OCI-LY1 (cell line): ENCODE data around the gene PTPRG.

ENCODE experiments used
- EZH2 ChIP-seq: fragments of 200-600 bp; sonication (generic), shearing (Covaris generic); IDR thresholded peaks from 2 replicates; pipeline ENCODE4 v1.8.0; 2017; ENCODE audit warnings: borderline replicate concordance, mixed run types, mild to moderate bottlenecking, antibody characterized with exemption, low read length, moderate library complexity, mixed read lengths
- TF ChIP-seq, protein P1 (sequence below): fragments of 200-600 bp; sonication (generic), shearing (Covaris generic); IDR thresholded peaks from 2 replicates; pipeline ENCODE4 v1.5.1; 2017; ENCODE audit warnings: mild to moderate bottlenecking, antibody characterized with exemption, low read length, moderate library complexity, mixed read lengths

DNA sequence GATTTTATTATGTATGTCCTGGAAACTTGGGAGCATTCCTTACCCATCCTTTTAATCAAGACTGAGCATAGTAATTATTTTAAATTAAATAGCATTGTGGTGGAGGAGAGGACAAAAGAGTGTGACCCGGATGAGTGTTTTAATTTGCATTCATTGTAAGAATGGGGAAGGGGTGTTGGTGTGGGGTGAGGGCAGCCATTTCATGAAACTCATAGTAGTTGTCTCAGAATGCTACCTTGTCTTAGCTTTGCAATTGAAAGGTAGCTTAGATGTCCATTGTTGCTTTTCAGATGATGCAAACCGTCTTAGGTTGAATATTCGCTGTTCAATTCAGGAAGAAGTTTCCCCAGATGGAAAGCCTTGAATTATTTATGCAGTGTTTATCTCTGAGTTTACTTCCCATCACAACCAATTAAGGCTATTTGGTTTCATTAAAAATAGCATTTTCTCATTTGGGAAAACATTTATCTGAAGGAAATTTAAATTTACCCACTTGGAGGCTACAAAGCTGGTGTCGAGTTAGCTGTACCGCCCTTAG is 483.6 kb downstream of the PTPRG start:
- TF ChIP-seq, protein P1, sequence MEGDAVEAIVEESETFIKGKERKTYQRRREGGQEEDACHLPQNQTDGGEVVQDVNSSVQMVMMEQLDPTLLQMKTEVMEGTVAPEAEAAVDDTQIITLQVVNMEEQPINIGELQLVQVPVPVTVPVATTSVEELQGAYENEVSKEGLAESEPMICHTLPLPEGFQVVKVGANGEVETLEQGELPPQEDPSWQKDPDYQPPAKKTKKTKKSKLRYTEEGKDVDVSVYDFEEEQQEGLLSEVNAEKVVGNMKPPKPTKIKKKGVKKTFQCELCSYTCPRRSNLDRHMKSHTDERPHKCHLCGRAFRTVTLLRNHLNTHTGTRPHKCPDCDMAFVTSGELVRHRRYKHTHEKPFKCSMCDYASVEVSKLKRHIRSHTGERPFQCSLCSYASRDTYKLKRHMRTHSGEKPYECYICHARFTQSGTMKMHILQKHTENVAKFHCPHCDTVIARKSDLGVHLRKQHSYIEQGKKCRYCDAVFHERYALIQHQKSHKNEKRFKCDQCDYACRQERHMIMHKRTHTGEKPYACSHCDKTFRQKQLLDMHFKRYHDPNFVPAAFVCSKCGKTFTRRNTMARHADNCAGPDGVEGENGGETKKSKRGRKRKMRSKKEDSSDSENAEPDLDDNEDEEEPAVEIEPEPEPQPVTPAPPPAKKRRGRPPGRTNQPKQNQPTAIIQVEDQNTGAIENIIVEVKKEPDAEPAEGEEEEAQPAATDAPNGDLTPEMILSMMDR, result no peak
- TF ChIP-seq EZH2, result no peak
